Adrenal gland (tissue), 5 donors: ENCODE results near the gene PRMT7.

Experiments
- POLR2A ChIP-seq, 2 donors: fragments of 450-650 bp; IDR thresholded peaks; one replicate each; pipeline ENCODE4 v1.6.1; 2017; ENCODE audit warnings: antibody characterized with exemption in 2 of 2, mild to moderate bottlenecking in 2 of 2, moderate library complexity in 1 of 2
- TF ChIP-seq, protein P1 (sequence below), 6 experiments: fragments of 450-650 bp in 4 of 6; fragments of 200-600 bp in 2 of 6; sonication (generic) in 1 of 6; IDR thresholded peaks; 1 replicate in 5 of 6; 2 replicates in 1 of 6; pipeline versions ENCODE4 v1.5.1 to v1.8.0; 2016 to 2021; ENCODE audit warnings: antibody characterized with exemption in 6 of 6, mild to moderate bottlenecking in 2 of 6, moderate library complexity in 1 of 6
- donor health status: DM: no; HTN: no; CAD: no.

- TF ChIP-seq POLR2A (IDR thresholded peaks at IDR 0.05): no peak
- TF ChIP-seq, protein P1, sequence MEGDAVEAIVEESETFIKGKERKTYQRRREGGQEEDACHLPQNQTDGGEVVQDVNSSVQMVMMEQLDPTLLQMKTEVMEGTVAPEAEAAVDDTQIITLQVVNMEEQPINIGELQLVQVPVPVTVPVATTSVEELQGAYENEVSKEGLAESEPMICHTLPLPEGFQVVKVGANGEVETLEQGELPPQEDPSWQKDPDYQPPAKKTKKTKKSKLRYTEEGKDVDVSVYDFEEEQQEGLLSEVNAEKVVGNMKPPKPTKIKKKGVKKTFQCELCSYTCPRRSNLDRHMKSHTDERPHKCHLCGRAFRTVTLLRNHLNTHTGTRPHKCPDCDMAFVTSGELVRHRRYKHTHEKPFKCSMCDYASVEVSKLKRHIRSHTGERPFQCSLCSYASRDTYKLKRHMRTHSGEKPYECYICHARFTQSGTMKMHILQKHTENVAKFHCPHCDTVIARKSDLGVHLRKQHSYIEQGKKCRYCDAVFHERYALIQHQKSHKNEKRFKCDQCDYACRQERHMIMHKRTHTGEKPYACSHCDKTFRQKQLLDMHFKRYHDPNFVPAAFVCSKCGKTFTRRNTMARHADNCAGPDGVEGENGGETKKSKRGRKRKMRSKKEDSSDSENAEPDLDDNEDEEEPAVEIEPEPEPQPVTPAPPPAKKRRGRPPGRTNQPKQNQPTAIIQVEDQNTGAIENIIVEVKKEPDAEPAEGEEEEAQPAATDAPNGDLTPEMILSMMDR (IDR thresholded peaks at IDR 0.05): no peak
Observed at GRCh38 chr16:68348639-68349445, 38.0 kb downstream of the PRMT7 start.
